NK-92 (cell line): ENCODE results near the gene SPAG17.

Experiments
- DNase-seq: peaks from one replicate; lab custom pipeline; 2025; ENCODE audit not compliant: unreplicated experiment; lab: John Stamatoyannopoulos, UW

Gene SPAG17

GRCh38 chr1:118122234-118123004, 62.6 kb downstream of the SPAG17 start:
- no peak for DNase-seq

GRCh38 chr1:118118873-118119463, 66.1 kb downstream of the SPAG17 start:
- no peak for DNase-seq

- DNase-seq: no peak
These were observed 66.6 kb downstream of the SPAG17 start for GRCh38 chr1:118118469-118118868.

DNA sequence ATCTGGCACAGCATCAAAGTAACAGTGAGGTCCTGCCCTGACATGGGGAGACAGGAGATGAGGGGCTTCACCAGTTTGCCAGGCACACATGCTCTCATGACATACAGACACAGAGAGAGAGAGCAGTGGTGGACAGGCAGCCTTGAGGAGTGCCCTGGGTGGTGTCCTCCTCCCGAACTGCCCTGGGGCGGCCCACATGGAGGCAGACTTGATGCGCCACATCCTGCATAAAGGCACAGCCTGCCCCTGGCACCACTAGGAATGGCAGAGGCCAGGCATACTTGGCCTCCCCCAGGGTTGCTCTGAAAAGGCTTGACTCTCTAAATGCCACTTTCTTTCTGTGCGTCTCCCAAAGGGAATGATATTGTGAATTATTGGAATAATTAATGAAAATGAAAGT, 67.5 kb downstream of the SPAG17 start:
- no peak for DNase-seq

DNA sequence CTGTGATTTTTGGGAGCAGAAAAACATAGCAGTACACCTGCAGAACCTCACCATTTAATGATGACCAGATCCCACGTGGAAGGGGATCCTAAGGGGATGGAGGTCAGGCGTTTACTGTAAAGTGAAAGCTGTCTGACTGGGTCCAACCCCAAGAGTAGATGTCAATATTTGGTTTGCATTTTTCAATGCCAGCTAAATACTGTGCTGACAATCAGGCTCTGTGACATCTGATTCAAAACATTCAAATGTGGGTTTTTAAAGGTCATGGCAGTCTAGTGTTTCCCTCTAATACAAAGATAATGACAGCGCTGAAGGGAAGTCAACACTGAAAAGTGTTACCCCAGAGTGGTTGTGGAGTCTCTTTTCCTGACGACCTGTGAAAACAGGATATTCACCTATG, 68.1 kb downstream of the SPAG17 start:
- DNase-seq: no peak

DNA sequence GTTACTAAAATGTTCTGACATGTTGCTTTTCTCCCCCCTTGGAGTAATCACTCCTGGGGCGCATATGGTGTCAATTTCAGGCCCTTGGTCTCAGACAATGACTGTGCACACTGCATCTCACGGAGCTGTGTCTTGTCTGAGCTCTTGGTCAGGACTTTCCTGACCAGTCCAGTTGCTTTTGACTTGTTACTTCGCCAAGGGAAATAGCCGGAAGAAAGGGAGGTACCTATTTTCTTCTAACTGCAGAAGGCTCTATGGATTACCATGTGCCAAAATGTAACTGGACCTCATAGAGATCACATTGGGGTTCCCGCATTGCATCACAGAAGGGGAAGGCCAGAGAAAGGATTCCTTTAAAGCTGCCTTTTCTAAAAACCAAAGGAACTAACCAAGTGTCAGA, 68.6 kb downstream of the SPAG17 start:
- DNase-seq: no peak

GRCh38 chr1:118115567-118116295, 69.3 kb downstream of the SPAG17 start:
- DNase-seq: no peak

DNA sequence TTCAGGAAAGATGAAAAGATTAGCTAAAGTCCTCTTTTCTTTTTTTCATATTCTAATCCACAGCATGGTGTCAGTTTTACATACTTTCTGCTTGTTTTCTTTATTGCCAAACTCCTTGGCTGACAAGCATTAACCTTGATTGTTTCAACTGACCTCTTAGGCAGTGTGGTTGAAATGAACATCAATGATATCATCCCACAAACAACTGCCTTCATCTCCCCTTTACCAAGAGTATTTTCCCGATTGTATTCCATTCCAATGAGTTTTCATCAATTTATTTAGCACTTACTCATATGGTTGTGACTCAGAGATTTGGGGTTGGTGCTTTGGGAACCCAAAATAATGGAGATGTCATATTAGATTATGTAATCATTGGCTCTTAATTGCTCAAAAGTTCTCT, 71.8 kb downstream of the SPAG17 start:
- DNase-seq: no peak

DNA sequence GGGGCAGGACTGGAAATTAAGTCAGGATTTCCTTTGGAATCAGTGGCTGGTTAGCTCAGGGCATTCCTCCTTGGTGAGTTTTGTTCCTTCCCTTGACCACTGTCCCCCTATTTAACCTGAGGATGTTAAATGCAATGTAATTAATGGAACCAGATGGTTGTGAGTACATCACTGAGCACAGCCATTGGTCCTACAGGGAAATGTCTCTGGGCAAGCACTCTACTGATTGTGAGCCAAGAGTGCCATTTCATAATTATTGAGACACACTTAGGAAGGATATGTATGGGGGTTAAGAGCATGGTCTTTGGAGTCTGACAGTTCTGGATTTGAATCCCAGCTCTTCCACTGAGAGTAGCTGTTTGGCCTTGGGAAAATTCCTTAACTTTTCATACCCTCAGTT, 74.4 kb downstream of the SPAG17 start:
- no peak for DNase-seq

DNA sequence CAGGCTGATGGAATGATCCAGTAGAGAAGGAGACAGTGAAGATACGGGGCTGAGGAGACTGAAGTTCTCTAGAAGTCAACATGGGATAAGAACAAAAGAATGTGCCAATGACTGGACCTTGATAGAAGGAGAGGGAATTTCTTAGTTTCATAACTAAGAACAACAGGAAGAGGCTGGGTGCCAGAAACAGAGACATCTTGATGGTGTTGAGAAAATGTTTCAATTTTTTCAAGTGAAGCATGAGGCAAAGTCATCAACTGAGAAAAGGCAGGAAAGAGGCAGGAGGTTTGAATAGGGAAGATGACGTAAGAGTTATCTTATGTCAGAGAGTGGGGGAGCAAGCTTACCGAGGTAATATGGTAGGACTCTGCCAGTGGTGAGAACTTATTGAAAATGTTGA, 80.1 kb downstream of the SPAG17 start:
- DNase-seq: no peak

DNA sequence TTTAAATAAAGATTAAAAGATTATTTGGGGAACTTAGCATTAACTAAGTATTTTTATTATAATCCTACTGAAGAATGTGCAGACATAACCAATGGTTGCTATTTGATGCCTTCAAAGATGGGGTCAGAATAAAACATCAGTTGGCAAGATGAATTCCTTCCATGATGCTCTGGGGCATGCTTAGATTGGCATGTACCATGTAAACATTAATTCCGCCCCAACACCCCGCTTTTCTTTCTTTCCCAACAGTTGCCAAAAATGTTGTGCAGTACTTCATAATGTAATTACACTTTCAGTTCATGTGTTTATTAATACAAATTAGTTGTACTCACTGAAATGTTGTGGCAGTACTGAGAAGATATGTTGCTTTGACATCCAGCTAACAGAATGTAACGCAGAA, 82.6 kb downstream of the SPAG17 start:
- DNase-seq: no peak

- DNase-seq: no peak
These were observed 83.0 kb downstream of the SPAG17 start for GRCh38 chr1:118101999-118102398.

- DNase-seq: no peak
These were observed 83.5 kb downstream of the SPAG17 start for GRCh38 chr1:118101515-118101844.

DNA sequence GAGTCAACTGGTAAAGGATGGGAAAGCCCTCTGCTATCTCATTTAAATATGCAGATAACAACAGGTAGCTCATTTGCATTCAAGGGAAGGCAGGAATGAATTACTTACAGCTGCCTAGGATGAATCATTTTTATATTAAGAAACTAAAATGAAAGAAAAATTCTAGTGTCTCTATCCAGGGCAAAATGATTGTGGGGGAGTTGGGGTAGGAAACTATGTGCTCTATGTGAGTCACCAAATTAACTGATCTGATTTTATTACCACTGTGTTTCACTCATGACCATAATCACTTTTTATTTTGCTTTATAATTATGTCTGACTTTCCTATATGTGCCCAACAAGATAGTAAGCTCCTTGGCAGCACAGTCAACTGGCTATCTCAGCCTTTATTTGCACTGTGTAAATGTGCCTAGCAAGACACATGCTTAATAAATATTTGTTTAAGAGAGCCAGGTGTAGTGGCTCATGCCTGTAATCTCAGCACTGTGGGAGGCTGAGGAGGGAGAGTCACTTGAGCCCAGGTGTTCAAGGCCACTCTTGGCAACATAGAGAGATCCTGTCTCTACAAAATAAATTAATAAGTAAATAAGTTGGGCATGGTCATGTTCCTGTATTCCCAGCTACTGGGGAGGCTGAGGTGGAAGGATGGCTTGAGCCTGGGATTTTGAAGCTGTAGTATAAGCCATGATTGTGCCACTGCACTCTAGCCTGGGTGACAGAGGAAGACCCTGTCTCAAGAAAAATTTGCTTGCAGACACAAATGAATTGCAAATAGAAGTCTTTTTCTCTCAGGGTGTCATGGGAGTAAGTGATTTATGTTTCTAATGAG, 84.1 kb downstream of the SPAG17 start:
- no peak for DNase-seq

GRCh38 chr1:118099686-118100085, 85.3 kb downstream of the SPAG17 start:
- DNase-seq: no peak

- DNase-seq: no peak
These were observed 87.2 kb downstream of the SPAG17 start for GRCh38 chr1:118097622-118098348.

GRCh38 chr1:118093017-118093416, 92.0 kb downstream of the SPAG17 start:
- no peak for DNase-seq

- DNase-seq: no peak
These were observed 94.9 kb downstream of the SPAG17 start for GRCh38 chr1:118090130-118090529.

DNA sequence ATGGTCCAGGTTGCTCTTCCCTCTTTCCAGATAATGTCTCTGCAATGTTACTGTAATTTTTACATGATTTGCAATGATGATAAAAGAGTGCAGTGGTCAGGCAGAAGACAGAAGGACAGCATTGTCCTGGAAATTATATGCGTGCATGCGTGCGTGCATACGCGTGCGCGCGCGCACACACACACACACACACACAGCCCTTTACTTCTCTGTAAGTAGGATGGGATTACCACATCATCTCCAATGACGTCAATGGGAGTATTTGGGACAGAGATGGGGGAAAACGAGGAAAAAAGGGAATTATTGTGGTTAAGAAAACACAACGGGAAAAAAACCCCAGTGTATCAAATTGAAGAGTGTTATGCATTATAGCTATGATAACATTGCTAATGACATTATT, 99.7 kb downstream of the SPAG17 start:
- no peak for DNase-seq

DNA sequence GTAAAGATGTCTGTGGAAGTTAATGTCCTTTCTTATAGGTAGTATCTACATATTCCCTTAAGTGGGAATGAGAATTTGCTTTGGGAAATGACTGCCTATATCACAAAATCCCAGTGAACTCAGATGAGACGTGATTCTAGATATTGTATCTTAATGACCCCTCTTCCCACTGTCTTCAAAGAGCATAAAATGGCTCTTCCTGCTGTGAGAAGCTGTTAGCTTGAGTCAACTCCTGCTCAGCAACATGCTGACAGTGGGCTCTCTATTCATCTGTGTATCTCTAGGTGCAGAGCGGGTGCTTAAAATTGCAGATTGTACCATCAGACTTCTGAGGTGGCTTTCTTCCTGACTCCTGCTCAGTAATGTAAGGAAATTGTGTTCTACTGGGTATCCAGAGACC, 100.6 kb downstream of the SPAG17 start:
- DNase-seq: no peak

- no peak for DNase-seq
These were observed 102.0 kb downstream of the SPAG17 start for GRCh38 chr1:118082984-118083383.
